ENCODE results near the gene NQO2. TPM values are rescaled to one million over a fixed set of nuclear protein-coding genes. Genes with fewer than 3 reads are reported as not detected.

The NQO2 gene
- total RNA-seq, 1 donor from 2014 or later = 43.2 TPM

DNA sequence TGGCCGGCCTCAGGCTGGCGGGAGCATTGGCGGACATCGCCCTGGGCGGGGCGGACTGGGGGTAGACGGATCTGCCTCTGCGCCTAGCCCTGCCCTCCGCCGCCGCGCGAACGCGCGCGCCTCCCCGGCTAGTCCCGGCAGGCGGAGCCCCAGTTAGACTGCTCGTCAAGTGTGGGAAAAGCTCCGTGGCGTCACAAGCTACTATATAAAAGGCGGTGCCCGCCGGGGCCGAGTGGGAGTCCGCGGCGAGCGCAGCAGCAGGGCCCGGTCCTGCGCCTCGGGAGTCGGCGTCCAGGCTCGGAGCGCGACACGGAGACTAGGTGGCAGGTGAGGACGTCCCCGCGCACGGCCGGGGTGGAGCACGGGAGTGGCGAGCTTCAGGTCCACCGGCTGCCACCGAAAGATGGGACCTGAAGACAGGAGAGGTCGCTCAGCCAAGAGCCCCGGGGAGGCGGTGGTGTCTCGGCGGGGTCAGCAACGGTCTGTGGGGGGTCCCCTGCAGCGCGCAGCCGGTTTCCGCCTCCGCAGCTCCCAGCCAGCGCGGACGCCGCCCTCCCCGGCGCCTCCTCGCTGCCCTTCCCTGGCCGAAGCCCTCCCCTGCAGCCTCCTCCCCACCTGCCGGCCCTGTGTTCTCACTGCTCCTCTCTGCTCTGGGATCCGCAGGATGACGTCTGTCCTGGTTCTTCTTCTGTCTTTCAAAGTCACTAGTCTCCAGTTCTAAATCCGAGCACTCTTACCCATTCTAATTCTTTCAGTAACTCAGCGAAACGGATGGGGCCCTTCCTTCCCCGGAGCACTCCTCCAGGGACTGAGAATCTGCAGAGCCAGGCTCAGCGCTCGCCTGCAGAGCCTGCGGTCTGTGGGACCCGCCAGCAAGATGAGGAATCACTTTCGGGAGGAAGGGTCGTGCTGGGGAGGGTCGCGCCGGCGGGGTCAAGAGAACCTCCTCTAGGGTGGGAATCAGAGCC is 64.3 kb downstream of the NQO2 start:
- intact Hi-C loops (cut with micrococcal nuclease) = loop anchor here (1.0 to 10.0 kb wide), 4 partner anchors 11 to 819 kb away; partner anchors contain the start of genes BPHL, GMDS and WRNIP1

DNA sequence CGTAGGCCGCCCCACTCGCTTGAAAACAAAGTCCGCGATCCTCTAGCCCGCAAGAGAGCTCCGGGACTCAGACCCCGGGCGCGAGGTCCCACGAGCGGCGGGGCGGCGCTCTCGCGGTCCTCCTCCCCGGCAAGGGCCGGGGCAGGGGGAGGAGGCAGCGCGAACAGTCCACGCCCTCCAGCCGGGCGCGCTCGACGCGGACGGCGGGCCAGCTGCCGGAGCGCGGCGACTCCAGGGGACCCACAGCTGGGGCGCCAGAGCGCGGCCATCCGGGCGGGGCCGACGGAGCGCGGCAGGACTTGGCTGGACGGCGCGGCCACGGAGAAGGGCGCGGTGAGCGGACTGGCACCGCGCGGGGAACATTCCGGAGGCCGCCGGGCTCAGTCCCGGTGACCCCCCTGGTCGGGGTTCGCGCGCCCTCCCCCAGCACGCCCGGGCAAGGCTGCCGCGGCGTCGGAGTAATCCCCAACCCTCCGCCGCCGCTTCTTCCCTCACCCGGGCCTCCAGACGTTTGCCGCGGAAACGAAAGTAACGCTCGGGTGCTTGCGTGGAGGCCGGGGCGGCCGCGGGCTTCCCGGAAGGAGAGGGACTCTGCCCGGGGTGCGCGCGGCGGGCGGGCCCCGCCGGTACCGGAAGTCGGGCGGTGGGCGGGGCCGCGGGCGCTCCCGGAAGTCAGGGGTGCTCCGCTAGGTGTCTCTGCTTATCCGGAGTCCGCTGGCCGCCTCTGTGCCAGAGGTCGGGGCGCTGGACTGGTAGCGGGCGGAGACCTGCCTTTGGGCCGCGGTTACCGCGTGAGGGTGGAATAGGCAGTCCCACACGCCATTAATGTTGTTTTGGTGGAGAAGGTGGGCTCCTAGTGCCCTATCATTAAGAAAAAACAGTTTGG is 68.9 kb downstream of the NQO2 start, which contains the start of gene RIPK1:
TSS of gene RIPK1 (plus strand) at position 166 of the 886 bp plus-strand sequence. CDS start 8,330 bp downstream, outside the sequence.
- intact Hi-C loops (cut with micrococcal nuclease) = loop anchor here (1.0 to 10.0 kb wide), 14 partner anchors 15 to 1069 kb away; partner anchors contain the start of genes BPHL, ECI2, GMDS and NQO2

Other genes with a start within 250 kb of the NQO2 start
- gene MYLK4, start 249.0 kb upstream of the NQO2 start, total RNA-seq = 0.29 TPM in 2 replicates
- gene WRNIP1, start 234.5 kb upstream of the NQO2 start, total RNA-seq = 45.6 and 48.1 TPM in 2 replicates
- gene SERPINB1, start 158.0 kb upstream of the NQO2 start, total RNA-seq = 83.4 and 88.3 TPM in 2 replicates
- gene SERPINB9, start 96.6 kb upstream of the NQO2 start, total RNA-seq = 71.3 and 74.0 TPM in 2 replicates
- 16.3 and 17.5 TPM in 2 replicates for gene SERPINB6, start 28.3 kb upstream of the NQO2 start, total RNA-seq
- 35.3 and 35.8 TPM in 2 replicates for gene RIPK1, start 68.6 kb downstream of the NQO2 start, total RNA-seq
- 7.0 and 8.9 TPM in 2 replicates for gene BPHL, start 118.8 kb downstream of the NQO2 start, total RNA-seq
- gene TUBB2A, start 157.7 kb downstream of the NQO2 start, total RNA-seq = 4.5 and 4.7 TPM in 2 replicates
- 0.12 TPM in 1 of 2 replicates, not detected in the other for gene TUBB2B, start 227.8 kb downstream of the NQO2 start, total RNA-seq